Large intestine (tissue), 3 donors: ENCODE measurements around the gene TADA2B. TPM values are rescaled to one million over a fixed set of nuclear protein-coding genes. Genes with fewer than 3 reads are reported as not detected.

ENCODE experiments used
- DNase-seq, 2 donors: peaks; one replicate each; pipeline versions ENCODE4 v3.0.0 to v3.0.0-alpha.2; 2013
- H3K27ac ChIP-seq: one replicate; pipeline ENCODE4 v1.5.1; 2013; ENCODE audit warnings: low read length
- H3K27me3 ChIP-seq: 2 replicates; pipeline ENCODE4 v1.6.1; 2013; ENCODE audit warnings: low read length; ENCODE audit not compliant: control insufficient read depth, insufficient read depth
- H3K36me3 ChIP-seq: 2 replicates; pipeline ENCODE4 v1.6.1; 2013; ENCODE audit warnings: low read length; ENCODE audit not compliant: control insufficient read depth, insufficient read depth
- H3K4me1 ChIP-seq: one replicate; pipeline ENCODE4 v1.6.1; 2013; ENCODE audit warnings: low read length; ENCODE audit not compliant: control insufficient read depth, insufficient read depth
- H3K4me3 ChIP-seq: one replicate; pipeline ENCODE4 v1.5.1; 2013; ENCODE audit warnings: low read length
- H3K9me3 ChIP-seq: one replicate; pipeline ENCODE4 v1.6.1; 2013; ENCODE audit warnings: mild to moderate bottlenecking, low read depth, low read length, moderate library complexity; ENCODE audit not compliant: control insufficient read depth
- WGBS: methylation state at CpG from one replicate; pipeline ENCODE4 v1.1.5; 2013; ENCODE audit warnings: low lambda C conversion rate; ENCODE audit not compliant: insufficient coverage; 5-methylcytosine and 5-hydroxymethylcytosine counted together
- polyA plus RNA-seq: library from polyadenylated mRNA; unstranded; fragments of 120-200 nt; gene quantifications from one replicate; pipeline ENCODE4 v1.2.1, GENCODE V29; 2013

Gene TADA2B
- polyA plus RNA-seq, 1 donor: 18.6 TPM

DNA sequence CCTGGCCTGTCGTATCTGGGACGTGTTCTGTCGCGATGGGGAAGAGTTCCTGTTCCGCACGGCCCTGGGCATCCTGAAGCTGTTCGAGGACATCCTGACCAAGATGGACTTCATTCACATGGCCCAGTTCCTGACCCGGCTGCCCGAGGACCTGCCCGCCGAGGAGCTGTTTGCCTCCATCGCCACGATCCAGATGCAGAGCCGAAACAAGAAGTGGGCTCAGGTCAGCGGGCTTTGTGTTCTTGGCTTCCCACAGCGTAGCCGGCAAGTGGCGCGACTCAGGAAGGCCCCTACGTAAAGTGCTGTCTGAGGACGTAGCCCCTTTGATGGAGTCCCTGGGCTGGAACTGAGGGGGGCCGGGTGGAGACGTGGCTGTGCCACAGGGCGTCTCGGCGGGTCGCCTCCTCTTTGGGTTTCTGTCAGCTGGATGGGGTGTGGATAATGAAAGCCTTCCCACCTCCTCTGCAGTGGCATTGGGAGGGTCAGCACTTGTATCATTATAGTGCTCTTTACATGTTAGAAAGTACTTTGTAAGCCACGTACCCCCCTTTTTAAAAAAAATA, 18.1 kb upstream of the TADA2B start:
- Histone ChIP-seq H3K36me3 (peaks cover 79% of the 10 kb centered on the region), H3K9me3 (no peaks in the 10 kb centered on the region), H3K27me3 (no peaks in the 10 kb centered on the region), H3K4me3 (no peak overlapping the region), H3K27ac (no peak overlapping the region), H3K4me1 (no peaks in the 10 kb centered on the region)
- DNase-seq: no peak
- no CpG with 5 or more reads among the region's 28 CpGs for WGBS

GRCh38 chr4:7026107-7026506, 17.1 kb upstream of the TADA2B start:
- peaks cover 80% of the 10 kb centered on the region for H3K36me3 ChIP-seq
- no peak overlapping the region for H3K4me3 ChIP-seq
- WGBS: no CpG with 5 or more reads among the region's 9 CpGs
- DNase-seq: no peak
- no peak overlapping the region for H3K27ac ChIP-seq
- H3K9me3 ChIP-seq: no peaks in the 10 kb centered on the region
- no peaks in the 10 kb centered on the region for H3K27me3 ChIP-seq
- no peaks in the 10 kb centered on the region for H3K4me1 ChIP-seq

DNA sequence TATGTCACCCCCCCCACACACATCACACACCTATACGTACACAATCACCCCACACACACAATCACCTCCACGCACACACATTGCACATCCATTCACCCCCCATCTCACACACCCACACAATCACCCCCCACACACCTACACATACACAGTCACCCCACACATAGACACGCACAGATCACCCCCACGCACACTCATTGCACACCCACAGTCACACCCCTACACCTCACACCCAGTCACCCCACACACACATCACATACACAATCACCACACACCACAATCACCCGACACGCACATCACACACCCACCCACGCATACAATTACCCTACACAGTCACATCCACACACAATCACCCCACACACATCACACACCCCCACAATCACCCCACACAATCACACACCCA, 15.9 kb upstream of the TADA2B start:
- Histone ChIP-seq H3K27me3 (no peaks in the 10 kb centered on the region), H3K9me3 (no peaks in the 10 kb centered on the region), H3K27ac (no peak overlapping the region), H3K36me3 (peaks cover 81% of the 10 kb centered on the region), H3K4me1 (no peaks in the 10 kb centered on the region), H3K4me3 (no peak overlapping the region)
- no peak for DNase-seq
- WGBS: 100% methylated on average over 2 of the region's 7 CpGs

DNA sequence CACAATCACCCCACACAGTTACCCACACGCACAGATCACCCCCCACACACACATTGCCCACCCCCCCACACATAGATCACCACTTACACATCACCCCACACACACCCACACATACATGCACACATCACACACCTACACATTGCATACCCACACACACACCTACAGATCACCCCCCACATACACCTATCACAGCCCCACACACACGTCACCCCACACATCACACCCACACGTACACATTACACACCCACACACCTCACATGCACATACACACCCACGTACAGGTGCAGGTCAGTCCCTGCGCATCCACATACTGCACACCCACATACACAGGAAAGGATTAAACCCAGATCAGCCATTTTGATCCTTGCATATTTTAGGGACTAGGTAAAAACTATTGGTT, 15.3 kb upstream of the TADA2B start:
- Histone ChIP-seq H3K9me3 (no peaks in the 10 kb centered on the region), H3K36me3 (peaks cover 81% of the 10 kb centered on the region), H3K4me1 (no peaks in the 10 kb centered on the region), H3K27ac (no peak overlapping the region), H3K27me3 (no peaks in the 10 kb centered on the region), H3K4me3 (no peak overlapping the region)
- no peak for DNase-seq
- WGBS: no CpG with 5 or more reads among the region's 5 CpGs

DNA sequence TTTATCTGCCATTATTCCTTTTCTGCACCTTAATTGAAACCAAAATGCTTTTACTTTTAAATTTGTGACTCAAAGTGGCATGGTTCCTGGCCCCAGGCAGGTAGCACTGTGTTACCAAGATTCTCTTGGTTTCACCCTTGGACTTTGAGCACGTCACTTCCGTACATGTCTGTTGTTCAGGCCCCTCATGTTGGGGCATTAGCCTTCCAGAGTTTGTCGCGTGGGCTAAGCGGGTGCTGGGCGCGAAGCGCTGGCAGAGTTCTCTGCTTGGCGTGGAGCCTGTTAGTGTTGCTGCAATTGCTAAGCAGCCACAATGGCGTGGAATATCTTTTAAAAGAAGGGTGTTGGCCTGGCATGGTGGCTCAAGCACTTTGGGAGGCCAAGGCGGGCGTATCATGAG, 14.0 kb upstream of the TADA2B start:
- no peak overlapping the region for H3K4me3 ChIP-seq
- no peaks in the 10 kb centered on the region for H3K4me1 ChIP-seq
- no peak for DNase-seq
- no peaks in the 10 kb centered on the region for H3K27me3 ChIP-seq
- no peak overlapping the region for H3K27ac ChIP-seq
- H3K36me3 ChIP-seq: peaks cover 68% of the 10 kb centered on the region
- no peaks in the 10 kb centered on the region for H3K9me3 ChIP-seq
- WGBS: no CpG with 5 or more reads among the region's 12 CpGs

DNA sequence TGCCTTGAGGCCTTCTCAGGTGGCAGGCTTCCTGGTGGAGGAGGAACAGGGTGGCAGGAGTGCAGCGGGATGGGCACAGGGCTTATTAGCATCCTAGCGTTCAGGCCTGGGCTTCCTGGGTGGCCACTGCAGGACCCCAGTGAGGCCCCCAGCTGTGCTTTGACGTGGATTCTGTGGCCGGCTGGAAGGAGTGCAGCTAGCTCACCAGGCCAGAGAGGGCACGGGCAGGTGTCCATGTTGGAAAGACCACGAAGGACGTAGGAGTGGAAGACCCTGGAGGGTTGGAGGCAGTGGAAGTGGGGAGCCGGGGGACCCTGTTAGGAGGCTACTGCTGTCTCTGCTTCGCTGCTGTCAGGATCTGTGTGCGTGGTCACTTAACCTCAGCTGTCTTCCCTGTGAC, 13.3 kb upstream of the TADA2B start:
- Histone ChIP-seq H3K27ac (no peak overlapping the region), H3K27me3 (no peaks in the 10 kb centered on the region), H3K4me1 (peaks cover 4% of the 10 kb centered on the region), H3K9me3 (no peaks in the 10 kb centered on the region), H3K4me3 (no peak overlapping the region), H3K36me3 (peaks cover 61% of the 10 kb centered on the region)
- 100% methylated on average over 1 of the region's 10 CpGs for WGBS
- DNase-seq: no peak

DNA sequence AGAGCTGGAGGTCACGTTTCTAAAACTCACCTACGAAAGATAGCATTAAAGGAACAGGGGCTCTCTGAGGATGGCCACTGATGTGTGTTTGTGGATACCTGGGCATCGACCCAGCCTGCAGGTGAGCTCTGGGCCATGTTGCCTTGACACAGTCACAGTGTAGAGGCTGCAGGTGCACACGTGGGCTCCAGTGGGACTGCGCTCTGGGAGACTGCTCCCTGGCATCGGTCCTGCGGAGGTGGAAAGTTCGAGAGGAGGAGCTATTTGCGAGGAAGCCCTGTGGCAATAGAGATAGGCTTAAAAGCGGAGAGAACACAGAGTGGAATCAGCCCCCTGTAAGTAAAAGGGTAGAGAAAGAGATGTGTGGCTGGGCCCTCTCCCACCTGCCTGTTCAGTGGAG, 12.3 kb upstream of the TADA2B start:
- Histone ChIP-seq H3K9me3 (no peaks in the 10 kb centered on the region), H3K4me3 (no peak overlapping the region), H3K27me3 (no peaks in the 10 kb centered on the region), H3K36me3 (peaks cover 52% of the 10 kb centered on the region), H3K27ac (no peak overlapping the region), H3K4me1 (peaks cover 4% of the 10 kb centered on the region)
- WGBS: no CpG with 5 or more reads among the region's 10 CpGs
- DNase-seq: no peak

DNA sequence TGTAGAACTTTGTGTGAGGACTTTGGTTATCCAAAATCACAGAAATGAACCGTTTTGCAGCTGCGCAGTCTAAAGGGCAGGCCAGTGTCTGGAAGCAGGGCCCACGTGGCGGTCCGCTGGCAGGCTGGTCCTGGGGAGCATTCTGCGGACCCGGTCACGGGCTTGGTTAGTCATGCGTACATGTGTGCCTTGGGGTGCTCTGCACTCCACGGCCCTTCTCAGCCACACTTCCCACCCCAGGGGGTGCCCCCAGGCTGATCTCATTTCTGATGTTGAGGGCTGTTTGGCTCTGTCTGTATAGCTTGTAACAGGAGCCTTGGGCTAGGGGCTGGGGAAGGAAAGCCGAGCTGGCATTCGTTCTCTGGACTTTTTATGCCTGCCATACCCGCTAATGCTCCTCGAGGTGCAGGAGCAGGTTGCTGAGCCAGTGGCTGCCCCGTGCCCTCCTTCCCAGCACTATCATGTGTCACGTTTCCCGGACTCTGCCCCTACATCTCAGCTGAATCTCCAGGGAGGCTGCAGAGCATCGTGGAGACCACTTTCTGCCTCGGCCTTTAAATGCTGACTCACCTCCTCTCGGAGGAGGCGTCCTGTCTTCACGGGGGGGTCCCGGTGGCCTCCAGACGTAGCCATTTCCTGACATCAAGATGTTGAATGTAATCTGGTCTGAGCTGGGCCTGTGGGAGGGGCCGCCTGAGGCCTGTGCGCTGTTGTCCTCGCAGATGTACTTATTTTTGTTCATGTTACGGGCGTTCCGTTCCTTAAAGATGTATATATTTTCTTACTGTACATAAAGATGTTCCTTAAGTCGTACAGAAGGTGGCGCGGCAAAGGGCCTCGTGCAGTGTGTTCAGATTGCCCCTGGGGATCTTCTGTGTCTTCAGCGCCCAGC, 11.4 kb upstream of the TADA2B start:
- 80% methylated on average over 1 of the region's 35 CpGs for WGBS
- Histone ChIP-seq H3K36me3 (peaks cover 45% of the 10 kb centered on the region), H3K27me3 (no peaks in the 10 kb centered on the region), H3K9me3 (no peaks in the 10 kb centered on the region), H3K27ac (no peak overlapping the region), H3K4me1 (peaks cover 4% of the 10 kb centered on the region), H3K4me3 (no peak overlapping the region)
- no peak for DNase-seq

GRCh38 chr4:7032596-7032995, 10.6 kb upstream of the TADA2B start:
- Histone ChIP-seq H3K27ac (no peak overlapping the region), H3K9me3 (no peaks in the 10 kb centered on the region), H3K4me1 (peaks cover 4% of the 10 kb centered on the region), H3K4me3 (no peak overlapping the region), H3K36me3 (peaks cover 40% of the 10 kb centered on the region), H3K27me3 (no peaks in the 10 kb centered on the region)
- WGBS: no CpG with 5 or more reads among the region's 8 CpGs
- DNase-seq: no peak

GRCh38 chr4:7034262-7035081, 8.7 kb upstream of the TADA2B start:
- Histone ChIP-seq H3K9me3 (no peaks in the 10 kb centered on the region), H3K4me3 (no peak overlapping the region), H3K27ac (no peak overlapping the region), H3K4me1 (peaks cover 4% of the 10 kb centered on the region), H3K36me3 (peaks cover 30% of the 10 kb centered on the region), H3K27me3 (no peaks in the 10 kb centered on the region)
- no CpG with 5 or more reads among the region's 20 CpGs for WGBS
- no peak for DNase-seq
